H9 (cell line): Measurements from ENCODE around the gene ACOT7. TPM values are rescaled to one million over a fixed set of nuclear protein-coding genes. Genes with fewer than 3 reads are reported as not detected.
A peak's percentile ranks its signal among the peaks of the same experiment; 100 is the strongest.

Source experiments
- DNase-seq: peaks from one replicate; pipeline ENCODE4 v3.0.0-alpha.2; 2017
- H2AFZ ChIP-seq: one replicate; pipeline ENCODE4 v1.6.1; 2013; ENCODE audit warnings: mild to moderate bottlenecking, low read length, control low read depth, moderate library complexity
- H2AK5ac ChIP-seq: 2 replicates; pipeline ENCODE4 v1.6.1; 2013; ENCODE audit warnings: low read length, control low read depth, mixed read lengths; ENCODE audit not compliant: insufficient read length
- H2BK120ac ChIP-seq: one replicate; pipeline ENCODE4 v1.6.1; 2013; ENCODE audit warnings: low read depth, mild to moderate bottlenecking, low read length, control low read depth, inconsistent platforms; ENCODE audit not compliant: poor library complexity, severe bottlenecking
- H2BK12ac ChIP-seq: 2 replicates; pipeline ENCODE4 v1.6.1; 2013; ENCODE audit warnings: low read length, control low read depth, mixed read lengths, low read depth; ENCODE audit not compliant: insufficient read length
- H2BK15ac ChIP-seq: 2 replicates; pipeline ENCODE4 v1.6.1; 2013; ENCODE audit warnings: low read depth, low read length, control low read depth
- H2BK20ac ChIP-seq: one replicate; pipeline ENCODE4 v1.6.1; 2013; ENCODE audit warnings: low read depth, mild to moderate bottlenecking, low read length, control low read depth, inconsistent platforms; ENCODE audit not compliant: poor library complexity, severe bottlenecking
- H2BK5ac ChIP-seq: 2 replicates; pipeline ENCODE4 v1.6.1; 2013; ENCODE audit warnings: low read length, control low read depth, mixed read lengths; ENCODE audit not compliant: insufficient read length
- H3K14ac ChIP-seq: 2 replicates; pipeline ENCODE4 v1.6.1; 2013; ENCODE audit warnings: low read length, control low read depth; ENCODE audit not compliant: insufficient read depth
- H3K18ac ChIP-seq: 2 replicates; pipeline ENCODE4 v1.6.1; 2013; ENCODE audit warnings: low read depth, mild to moderate bottlenecking, mixed read lengths, low read length, control low read depth; ENCODE audit not compliant: insufficient read length
- H3K23ac ChIP-seq: 2 replicates; pipeline ENCODE4 v1.6.1; 2013; ENCODE audit warnings: low read length, control low read depth, mixed read lengths, low read depth; ENCODE audit not compliant: insufficient read length
- H3K23me2 ChIP-seq: 2 replicates; pipeline ENCODE4 v1.6.1; 2013; ENCODE audit warnings: low read depth, mild to moderate bottlenecking, mixed read lengths, low read length, control low read depth; ENCODE audit not compliant: insufficient read length, poor library complexity, severe bottlenecking
- H3K27ac ChIP-seq: 2 replicates; pipeline ENCODE4 v1.5.1; 2013; ENCODE audit warnings: low read length, control low read depth, mixed read lengths, low read depth; ENCODE audit not compliant: insufficient read length
- H3K27me3 ChIP-seq: 2 replicates; pipeline ENCODE4 v1.6.1; 2013; ENCODE audit warnings: low read length, control low read depth, inconsistent platforms; ENCODE audit not compliant: insufficient read depth
- H3K4ac ChIP-seq: 2 replicates; pipeline ENCODE4 v1.6.1; 2013; ENCODE audit warnings: low read depth, mild to moderate bottlenecking, control low read depth, inconsistent platforms, low read length, moderate library complexity
- H3K4me1 ChIP-seq: 2 replicates; pipeline ENCODE4 v1.6.1; 2013; ENCODE audit warnings: low read length, control low read depth, inconsistent platforms; ENCODE audit not compliant: insufficient read depth
- H3K4me2 ChIP-seq: 2 replicates; pipeline ENCODE4 v1.6.1; 2013; ENCODE audit warnings: low read length, control low read depth, mixed read lengths; ENCODE audit not compliant: insufficient read length, insufficient read depth
- H3K56ac ChIP-seq: 2 replicates; pipeline ENCODE4 v1.6.1; 2013; ENCODE audit warnings: low read depth, mild to moderate bottlenecking, mixed read lengths, low read length, control low read depth; ENCODE audit not compliant: insufficient read length
- H3K79me1 ChIP-seq: 2 replicates; pipeline ENCODE4 v1.6.1; 2013; ENCODE audit warnings: low read depth, mild to moderate bottlenecking, moderate library complexity, low read length, control low read depth, inconsistent platforms; ENCODE audit not compliant: insufficient read depth, poor library complexity, severe bottlenecking
- H3K79me2 ChIP-seq: 2 replicates; pipeline ENCODE4 v1.6.1; 2013; ENCODE audit warnings: low read length, control low read depth, inconsistent platforms; ENCODE audit not compliant: insufficient read depth
- H3K9ac ChIP-seq: 2 replicates; pipeline ENCODE4 v1.6.1; 2013; ENCODE audit warnings: low read length, control low read depth, mixed read lengths; ENCODE audit not compliant: insufficient read length; ENCODE audit errors: extremely low read depth
- H3K9me3 ChIP-seq: one replicate; pipeline ENCODE4 v1.6.1; 2013; ENCODE audit warnings: low read depth, low read length, inconsistent platforms; ENCODE audit not compliant: control insufficient read depth
- H3T11ph ChIP-seq: one replicate; pipeline ENCODE4 v1.6.1; 2013; ENCODE audit warnings: mild to moderate bottlenecking, low read length, control low read depth, inconsistent platforms
- H4K20me1 ChIP-seq: one replicate; pipeline ENCODE4 v1.6.1; 2013; ENCODE audit not compliant: control insufficient read depth, insufficient read length, insufficient read depth
- H4K5ac ChIP-seq: 2 replicates; pipeline ENCODE4 v1.6.1; 2013; ENCODE audit warnings: low read depth, mild to moderate bottlenecking, mixed read lengths, low read length, control low read depth; ENCODE audit not compliant: insufficient read length
- H4K8ac ChIP-seq: replicated peaks from 2 replicates; pipeline ENCODE4 v1.6.1; 2013; ENCODE audit warnings: low read length, control low read depth, mixed read lengths, low read depth; ENCODE audit not compliant: insufficient read length
- H4K91ac ChIP-seq: 2 replicates; pipeline ENCODE4 v1.6.1; 2013; ENCODE audit warnings: low read depth, mild to moderate bottlenecking, moderate library complexity, mixed read lengths, low read length, control low read depth; ENCODE audit not compliant: insufficient read length
- H3K27ac Mint-ChIP-seq, 3 experiments: 2 replicates in 2 of 3; 3 replicates in 1 of 3; pipeline ENCODE4 v1.8.0; 2020 to 2021; ENCODE audit warnings: mixed read lengths in 3 of 3, mild to moderate bottlenecking in 1 of 3, moderate library complexity in 1 of 3
- H3K27me3 Mint-ChIP-seq: 2 replicates; pipeline ENCODE4 v1.8.0; 2021; ENCODE audit warnings: low read depth, mild to moderate bottlenecking, moderate library complexity, mixed read lengths
- H3K36me3 Mint-ChIP-seq, 3 experiments: 2 replicates in 2 of 3; 3 replicates in 1 of 3; pipeline ENCODE4 v1.8.0; 2020 to 2021; ENCODE audit warnings: low read depth in 3 of 3, mixed read lengths in 3 of 3; ENCODE audit not compliant: insufficient read depth in 1 of 3
- H3K4me1 Mint-ChIP-seq, 2 experiments: 2 replicates each; pipeline ENCODE4 v1.8.0; 2020; ENCODE audit warnings: mixed read lengths in 2 of 2
- H3K4me3 Mint-ChIP-seq, 2 experiments: 2 replicates in 1 of 2; 3 replicates in 1 of 2; pipeline ENCODE4 v1.8.0; 2020 to 2021; ENCODE audit warnings: mild to moderate bottlenecking in 2 of 2, mixed read lengths in 2 of 2, moderate library complexity in 1 of 2
- H3K9me3 Mint-ChIP-seq, 2 experiments: 2 replicates in 1 of 2; 3 replicates in 1 of 2; pipeline ENCODE4 v1.8.0; 2020; ENCODE audit warnings: mild to moderate bottlenecking in 2 of 2, mixed read lengths in 2 of 2, moderate library complexity in 1 of 2
- CTCF ChIP-seq: fragments of 200-600 bp; sonication (generic); conservative IDR thresholded peaks from 3 replicates; pipeline ENCODE4 v1.8.0; 2021; ENCODE audit warnings: antibody characterized with exemption, mild to moderate bottlenecking
- WGBS: extraction: QIAGEN DNeasy Blood & Tissue Kit; methylation state at CpG from one replicate; pipeline ENCODE4 v1.1.7; 2013; ENCODE audit warnings: missing lambda C conversion rate, low lambda C conversion rate, mixed read lengths; ENCODE audit not compliant: insufficient read length; ENCODE audit errors: extremely low coverage; 5-methylcytosine and 5-hydroxymethylcytosine counted together
- total RNA-seq: library from RNA; stranded (reverse); gene quantifications from 2 replicates; pipeline ENCODE4 v1.2.1, GENCODE V29; 2021

The ACOT7 gene
- total RNA-seq, 1 experiment from 2014 or later, result 87.4 TPM

DNA sequence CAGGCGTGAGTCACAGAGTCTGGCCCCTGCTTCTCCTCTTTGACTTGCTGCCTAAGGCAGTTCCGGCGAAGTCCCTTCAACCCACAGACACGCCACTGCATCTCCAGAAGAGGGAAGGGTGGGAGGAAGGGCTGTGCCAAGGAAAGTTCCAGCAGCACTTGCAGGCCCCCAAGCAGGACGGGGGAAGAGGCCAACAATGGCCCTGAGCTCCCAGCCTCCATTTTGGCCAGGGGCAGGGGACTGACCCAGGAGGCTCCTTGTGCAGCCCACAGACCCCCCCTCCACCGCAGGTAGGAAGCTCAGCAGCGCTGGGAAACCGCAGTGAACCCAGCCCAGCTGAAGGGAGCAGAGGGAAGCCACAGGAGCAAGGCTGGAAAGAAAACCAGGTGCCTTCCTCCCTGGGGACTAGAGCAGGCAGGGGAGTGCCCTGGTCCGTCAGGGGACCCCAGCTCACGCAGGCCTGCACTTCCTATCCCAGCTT is 35.4 kb downstream of the ACOT7 start:
- Histone ChIP-seq H2BK120ac (no peak overlapping the region), H3K23me2 (no peaks in the 10 kb centered on the region), H3K4ac (no peak overlapping the region), H4K8ac (no peak overlapping the region), H2AK5ac (no peak overlapping the region), H4K91ac (no peak overlapping the region), H2AFZ (no peak overlapping the region), H3K56ac (no peak overlapping the region), H2BK20ac (no peak overlapping the region), H3K14ac (peak overlapping the region; percentile 3; the same call in 1 of the 2 replicates), H4K20me1 (no peaks in the 10 kb centered on the region), H3K4me1 (no peaks in the 10 kb centered on the region), H2BK5ac (no peak overlapping the region), H3K79me2 (peaks cover 5% of the 10 kb centered on the region; the same call in 1 of the 2 replicates), H3K23ac (no peak overlapping the region), H3K27ac (no peak overlapping the region), H2BK15ac (no peak overlapping the region), H3K9ac (no peak overlapping the region), H3K18ac (peak overlapping the region; percentile 9), H3K79me1 (no peaks in the 10 kb centered on the region), H3K4me2 (no peak overlapping the region), H4K5ac (no peak overlapping the region), H3T11ph (no peak overlapping the region), H2BK12ac (no peak overlapping the region), H3K9me3 (no peaks in the 10 kb centered on the region), H3K27me3 (no peaks in the 10 kb centered on the region)
- Mint-ChIP-seq H3K27me3 (peaks cover under 1% of the 10 kb centered on the region; the same call in 1 of the 2 replicates), H3K4me1 (peaks cover 23 to 43% of the 10 kb centered on the region in 2 experiments), H3K27ac (no peak overlapping the region; a peak in 1 of 7 replicates), H3K4me3 (no peak overlapping the region), H3K36me3 (peaks cover 0 to 1% (median under 1%) of the 10 kb centered on the region in 3 experiments; a peak in 2 of 7 replicates), H3K9me3 (no peaks in the 10 kb centered on the region; a peak in 1 of 5 replicates)
- WGBS, result no CpG with 5 or more reads among the region's 10 CpGs
- DNase-seq, result no peak
- TF ChIP-seq CTCF, result no peak
